Natural killer cell treated with Interleukin-12 subunit alpha and Interleukin-12 subunit beta and Interleukin-15 and Interleukin-18, amount 100 ng/mL, for 72 hours (primary cell): Measurements from ENCODE around the gene FUCA1. TPM values are rescaled to one million over a fixed set of nuclear protein-coding genes. Genes with fewer than 3 reads are reported as not detected.
"Not testable (repeated sequence)": the region's sequence is repeated elsewhere in the genome, so short reads cannot be mapped to it uniquely, and the experiment has no call there.

Experiments used
- ATAC-seq, 2 donors: fragments of 150-1000 bp; cut with Tn5 transposase in 1 of 2; sonication (Bioruptor Pico), chemical (Tn5 transposase) in 1 of 2; 2 replicates each; pipeline ENCODE4 v1.10.0; 2021
- DNase-seq: peaks from one replicate; pipeline ENCODE4 v3.0.0; 2022; ENCODE audit warnings: low spot score
- H3K27ac Mint-ChIP-seq, 2 donors: 1 replicate in 1 of 2; 2 replicates in 1 of 2; pipeline ENCODE4 v1.8.0; 2022; ENCODE audit warnings: mixed read lengths in 2 of 2, mild to moderate bottlenecking in 1 of 2, moderate library complexity in 1 of 2
- H3K27me3 Mint-ChIP-seq, 2 donors: 1 replicate in 1 of 2; 2 replicates in 1 of 2; pipeline ENCODE4 v1.8.0; 2022; ENCODE audit warnings: mixed read lengths in 2 of 2
- H3K36me3 Mint-ChIP-seq: one replicate; pipeline ENCODE4 v1.8.0; 2022; ENCODE audit warnings: mixed read lengths
- H3K4me1 Mint-ChIP-seq, 2 donors: 1 replicate in 1 of 2; 2 replicates in 1 of 2; pipeline ENCODE4 v1.8.0; 2022; ENCODE audit warnings: low read depth in 2 of 2, mixed read lengths in 2 of 2, mild to moderate bottlenecking in 1 of 2
- H3K4me3 Mint-ChIP-seq: one replicate; pipeline ENCODE4 v1.8.0; 2022; ENCODE audit warnings: mixed read lengths
- H3K9me3 Mint-ChIP-seq: 2 replicates; pipeline ENCODE4 v1.8.0; 2022; ENCODE audit warnings: mixed read lengths
- total RNA-seq, 2 donors: library from RNA; stranded (reverse); gene quantifications; one replicate each; pipeline ENCODE4 v1.2.3, GENCODE V29; 2022

FUCA1 gene
- total RNA-seq, 2 donors from 2014 or later, result 10.3 to 15.1 TPM

DNA sequence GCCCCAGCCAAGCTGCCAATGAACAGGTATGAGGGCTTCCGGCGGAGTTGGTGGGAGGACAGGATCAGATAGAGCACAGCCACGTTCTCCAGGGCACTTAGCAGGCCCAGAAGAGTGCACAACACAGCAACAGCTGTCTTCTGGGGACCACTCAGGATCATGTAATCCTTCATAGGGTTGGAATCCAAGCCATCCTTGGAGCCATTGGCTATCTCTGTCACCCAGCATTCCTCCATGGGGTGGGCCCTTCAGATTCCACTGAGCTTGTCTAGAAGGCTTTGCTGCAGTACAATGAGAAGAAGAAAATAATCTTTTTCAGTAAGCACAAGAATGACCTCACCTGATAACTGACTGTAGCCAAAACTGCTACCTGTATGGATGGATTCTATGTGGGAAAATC lies 7.3 kb upstream of the FUCA1 start:
- DNase-seq (no peak), ATAC-seq (no peak)
- H3K4me3 Mint-ChIP-seq, result no peak overlapping the region
- peaks cover 21% of the 10 kb centered on the region for H3K36me3 Mint-ChIP-seq
- H3K27me3 Mint-ChIP-seq, result no peaks in the 10 kb centered on the region
- no peaks in the 10 kb centered on the region for H3K4me1 Mint-ChIP-seq
- H3K9me3 Mint-ChIP-seq, result peaks cover 3% of the 10 kb centered on the region
- no peak overlapping the region for H3K27ac Mint-ChIP-seq

DNA sequence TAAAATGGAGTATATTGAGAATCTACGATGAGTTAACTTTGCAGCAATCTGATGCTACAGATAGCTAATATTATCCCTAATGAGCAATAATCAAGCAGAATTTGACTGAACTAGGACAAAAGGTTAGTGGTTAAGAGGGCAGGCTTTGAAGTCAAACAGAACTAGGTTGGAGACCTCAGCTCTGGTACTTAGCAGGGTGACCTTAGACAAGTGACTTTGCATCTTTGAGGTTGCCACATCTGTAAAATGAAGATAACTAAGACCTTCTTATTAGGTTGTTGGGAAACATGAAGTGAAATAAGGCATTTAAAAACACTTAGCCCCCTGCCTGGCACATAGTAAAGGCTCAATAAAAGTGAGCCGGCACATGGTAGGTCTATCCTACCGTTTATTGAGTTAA lies 4.3 kb upstream of the FUCA1 start:
- Mint-ChIP-seq H3K4me1 (peaks cover 14 to 15% of the 10 kb centered on the region in 2 donors), H3K27ac (no peak overlapping the region), H3K36me3 (no peaks in the 10 kb centered on the region), H3K9me3 (no peaks in the 10 kb centered on the region), H3K4me3 (no peak overlapping the region), H3K27me3 (peaks cover 4 to 8% of the 10 kb centered on the region in 2 donors)
- no peak for ATAC-seq
- no peak for DNase-seq

- no peaks in the 10 kb centered on the region for H3K36me3 Mint-ChIP-seq
- ATAC-seq, result no peak
- peaks cover 4 to 8% of the 10 kb centered on the region in 2 donors for H3K27me3 Mint-ChIP-seq
- H3K4me1 Mint-ChIP-seq, result peaks cover 29 to 33% of the 10 kb centered on the region in 2 donors
- peak overlapping the region; percentile 84 for H3K4me3 Mint-ChIP-seq
- H3K9me3 Mint-ChIP-seq, result no peaks in the 10 kb centered on the region
- peak overlapping the region; percentile 65 to 91 for H3K27ac Mint-ChIP-seq
- no peak for DNase-seq
Measured at GRCh38 chr1:23869051-23869450, 961 bp upstream of the FUCA1 start.

GRCh38 chr1:23868557-23869016 lies 497 bp upstream of the FUCA1 start:
- Mint-ChIP-seq H3K4me1 (peaks cover 29 to 33% of the 10 kb centered on the region in 2 donors), H3K27ac (peak overlapping the region; percentile 65 to 91), H3K27me3 (peaks cover 4 to 8% of the 10 kb centered on the region in 2 donors), H3K36me3 (no peaks in the 10 kb centered on the region), H3K9me3 (no peaks in the 10 kb centered on the region), H3K4me3 (peak overlapping the region; percentile 84)
- ATAC-seq (peak in 1 of 2 donors; percentile 0), DNase-seq (no peak)

- Mint-ChIP-seq H3K4me1 (peaks cover 29 to 33% of the 10 kb centered on the region in 2 donors), H3K36me3 (no peaks in the 10 kb centered on the region), H3K27me3 (peaks cover 4 to 8% of the 10 kb centered on the region in 2 donors), H3K9me3 (no peaks in the 10 kb centered on the region), H3K4me3 (peak overlapping the region; percentile 84), H3K27ac (peak overlapping the region in 1 of 2 donors; percentile 65)
- ATAC-seq (no peak), DNase-seq (no peak)
Measured at GRCh38 chr1:23867542-23867894, 572 bp downstream of the FUCA1 start.

DNA sequence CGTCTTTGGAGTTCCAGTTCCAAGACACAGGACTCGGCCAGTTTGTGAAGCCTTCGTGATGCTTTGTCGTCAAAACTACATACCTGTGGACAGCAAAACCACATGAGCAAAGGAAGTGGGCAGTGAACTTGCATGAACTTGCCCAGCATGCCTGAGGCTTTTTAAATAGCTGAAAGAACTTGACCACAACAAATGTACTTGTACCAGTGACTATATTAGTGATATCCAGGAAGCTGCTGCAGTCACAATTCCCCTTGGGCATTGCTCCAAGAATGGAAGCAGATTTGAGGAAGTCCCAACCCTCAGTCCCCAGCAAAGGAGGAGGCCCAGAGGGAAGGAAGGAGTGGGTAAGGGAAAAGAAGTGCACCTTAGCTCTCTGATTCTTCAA lies 2.6 kb downstream of the FUCA1 start:
- ATAC-seq (no peak), DNase-seq (no peak)
- Mint-ChIP-seq H3K27ac (no peak overlapping the region), H3K9me3 (no peaks in the 10 kb centered on the region), H3K4me3 (peak overlapping the region; percentile 42), H3K36me3 (no peaks in the 10 kb centered on the region), H3K27me3 (peaks cover 4 to 8% of the 10 kb centered on the region in 2 donors), H3K4me1 (peaks cover 29 to 33% of the 10 kb centered on the region in 2 donors)

DNA sequence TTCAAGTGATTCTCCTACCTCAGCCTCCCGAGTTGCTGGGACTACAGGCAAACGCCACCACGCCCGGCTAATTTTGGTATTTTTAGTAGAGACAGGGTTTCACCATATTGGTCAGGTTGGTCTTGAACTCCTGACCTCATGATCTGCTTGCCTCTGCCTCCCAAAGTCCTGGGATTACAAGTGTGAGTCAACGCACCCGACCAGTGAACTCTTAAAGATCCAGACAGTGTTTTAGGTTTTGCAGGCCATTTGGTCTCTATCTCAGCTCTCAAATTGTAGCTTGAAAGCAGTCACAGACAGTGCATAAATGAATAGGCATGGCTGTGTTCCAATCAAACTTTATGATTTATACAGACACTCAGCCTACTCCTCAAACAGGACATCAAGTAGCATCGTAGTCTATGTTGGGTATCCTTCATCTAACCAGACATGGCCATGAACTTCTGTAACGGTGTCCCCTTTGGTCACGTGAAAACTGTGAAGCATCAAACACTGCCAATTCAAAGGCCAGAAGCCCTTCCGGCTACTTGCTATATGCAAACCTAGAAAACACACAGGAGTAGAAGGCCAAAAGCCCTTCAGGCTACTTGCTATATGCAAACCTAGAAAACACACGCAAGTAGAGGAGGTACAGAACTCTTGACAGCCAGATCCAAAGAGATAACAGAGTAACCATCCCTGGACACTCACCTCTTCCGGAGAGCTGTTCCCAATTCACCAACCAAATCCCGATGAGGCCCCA lies 3.1 kb downstream of the FUCA1 start:
- H3K27me3 Mint-ChIP-seq, result peaks cover 4 to 8% of the 10 kb centered on the region in 2 donors
- DNase-seq, result no peak
- H3K4me1 Mint-ChIP-seq, result peaks cover 29 to 33% of the 10 kb centered on the region in 2 donors
- H3K9me3 Mint-ChIP-seq, result no peaks in the 10 kb centered on the region
- peak overlapping the region; percentile 42 for H3K4me3 Mint-ChIP-seq
- ATAC-seq, result no peak
- no peaks in the 10 kb centered on the region for H3K36me3 Mint-ChIP-seq
- H3K27ac Mint-ChIP-seq, result no peak overlapping the region

DNA sequence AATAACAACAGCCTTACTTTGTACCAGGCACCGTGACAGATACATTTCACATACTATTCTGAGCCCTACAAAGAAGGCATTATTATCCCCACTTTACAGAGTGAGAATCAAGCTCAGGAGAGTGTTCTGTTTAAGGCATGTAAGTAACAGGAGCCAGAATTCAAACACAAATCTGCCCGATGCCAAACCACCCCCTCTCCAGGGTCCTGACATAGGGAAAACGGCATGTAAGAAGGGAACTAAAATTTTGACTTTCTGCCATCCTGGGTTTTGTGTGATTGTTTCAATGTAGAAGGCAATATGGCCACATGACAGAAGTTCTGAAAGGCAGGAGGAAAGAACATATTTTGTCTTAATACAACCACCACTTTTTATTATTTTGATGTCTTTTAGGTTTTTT lies 5.5 kb downstream of the FUCA1 start:
- ATAC-seq, result no peak
- Mint-ChIP-seq H3K9me3 (no peaks in the 10 kb centered on the region), H3K4me1 (peaks cover 16 to 21% of the 10 kb centered on the region in 2 donors), H3K36me3 (no peaks in the 10 kb centered on the region), H3K27ac (no peak overlapping the region), H3K4me3 (no peak overlapping the region), H3K27me3 (no peaks in the 10 kb centered on the region)
- DNase-seq, result no peak

GRCh38 chr1:23854568-23854967 lies 13.5 kb downstream of the FUCA1 start:
- Mint-ChIP-seq H3K4me1 (peaks cover 0 to 4% of the 10 kb centered on the region in 2 donors), H3K4me3 (no peak overlapping the region), H3K27me3 (no peaks in the 10 kb centered on the region), H3K36me3 (no peaks in the 10 kb centered on the region), H3K27ac (peak overlapping the region in 1 of 2 donors; percentile 26), H3K9me3 (no peaks in the 10 kb centered on the region)
- ATAC-seq (no peak), DNase-seq (no peak)

- not testable (repeated sequence) for ATAC-seq, H3K27ac Mint-ChIP-seq, DNase-seq, H3K9me3 Mint-ChIP-seq, H3K27me3 Mint-ChIP-seq, H3K4me3 Mint-ChIP-seq, H3K4me1 Mint-ChIP-seq, H3K36me3 Mint-ChIP-seq
Measured at GRCh38 chr1:23853124-23853523, 15.0 kb downstream of the FUCA1 start.

- H3K27me3 Mint-ChIP-seq, H3K4me3 Mint-ChIP-seq, DNase-seq, H3K4me1 Mint-ChIP-seq, H3K9me3 Mint-ChIP-seq, H3K27ac Mint-ChIP-seq, ATAC-seq: not testable (repeated sequence)
- peaks cover 11% of the 10 kb centered on the region for H3K36me3 Mint-ChIP-seq
Measured at GRCh38 chr1:23851406-23851805, 16.7 kb downstream of the FUCA1 start.

DNA sequence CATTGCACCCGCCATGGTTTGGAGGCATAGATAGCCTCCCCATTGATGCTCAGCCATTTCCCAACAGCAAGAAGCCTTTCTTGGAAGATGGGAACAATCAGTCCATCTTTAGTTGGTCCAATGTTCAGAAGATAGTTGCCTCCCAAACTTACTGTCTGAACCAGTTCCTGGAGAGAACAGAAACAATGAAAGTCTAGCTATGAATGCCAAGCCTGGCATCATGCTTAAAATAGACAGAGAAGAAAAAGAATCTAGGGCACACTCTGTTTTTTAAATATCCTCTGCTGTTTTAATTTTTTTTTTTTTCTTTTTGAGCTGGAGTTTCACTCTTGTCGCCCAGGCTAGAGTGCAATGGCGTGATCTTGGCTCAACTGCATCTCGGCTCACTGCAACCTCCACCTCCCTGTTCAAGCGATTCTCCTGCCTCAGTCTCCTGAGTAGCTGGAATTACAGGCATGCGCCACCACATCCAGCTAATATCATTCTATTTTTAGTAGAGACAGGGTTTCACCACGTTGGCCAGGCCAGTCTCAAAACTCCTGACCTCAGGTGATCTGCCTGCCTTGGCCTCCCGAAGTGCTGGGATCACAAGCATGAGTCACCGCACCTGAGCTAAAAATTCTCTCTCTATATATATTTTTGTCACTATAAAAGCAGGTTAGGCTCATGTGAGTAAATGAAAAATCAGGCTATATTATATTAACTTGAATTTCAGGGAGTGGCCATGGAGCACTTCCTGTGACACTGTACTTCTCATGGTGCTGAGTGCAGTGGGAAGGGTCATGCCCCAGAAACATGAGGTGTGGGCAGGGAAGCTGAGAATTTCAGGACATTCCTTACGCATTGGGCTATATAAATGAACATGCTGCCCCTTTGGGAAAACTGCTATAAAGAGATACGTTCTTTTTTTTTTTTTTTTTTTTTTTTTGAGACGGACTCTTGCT lies 19.1 kb downstream of the FUCA1 start:
- peaks cover 0 to 4% of the 10 kb centered on the region in 2 donors for H3K4me1 Mint-ChIP-seq
- no peak overlapping the region for H3K27ac Mint-ChIP-seq
- DNase-seq, result no peak
- peaks cover 18% of the 10 kb centered on the region for H3K36me3 Mint-ChIP-seq
- no peaks in the 10 kb centered on the region for H3K27me3 Mint-ChIP-seq
- no peak overlapping the region for H3K4me3 Mint-ChIP-seq
- no peaks in the 10 kb centered on the region for H3K9me3 Mint-ChIP-seq
- no peak for ATAC-seq

DNA sequence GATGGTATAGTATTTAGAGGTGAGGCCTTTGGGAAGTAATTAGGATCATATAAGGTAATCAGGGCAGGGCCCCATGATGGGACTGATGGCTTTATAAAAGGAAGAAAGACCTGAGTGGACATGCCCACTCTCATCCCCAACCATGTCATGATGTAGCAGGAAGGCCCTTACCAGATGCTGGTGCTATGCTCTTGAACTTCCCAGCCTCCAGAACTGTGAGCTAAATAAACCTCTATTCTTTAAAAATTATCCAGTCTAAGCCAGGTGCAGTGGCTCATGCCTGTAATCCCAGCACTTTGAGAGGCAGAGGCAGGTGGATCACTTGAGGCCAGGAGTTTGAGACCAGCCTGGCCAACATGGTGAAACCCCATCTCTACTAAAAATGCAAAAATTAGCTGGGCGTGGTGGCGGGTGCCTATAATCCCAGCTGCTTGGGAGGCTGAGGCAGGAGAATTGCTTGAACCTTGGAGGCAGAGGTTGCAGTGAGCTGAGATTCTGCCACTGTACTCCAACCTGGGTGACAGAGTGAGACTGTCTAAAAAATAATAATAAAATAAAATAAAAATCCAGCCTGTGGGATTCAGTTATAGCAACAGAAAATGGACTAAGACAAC lies 20.5 kb downstream of the FUCA1 start:
- not testable (repeated sequence) for DNase-seq, H3K27ac Mint-ChIP-seq, H3K9me3 Mint-ChIP-seq, H3K27me3 Mint-ChIP-seq, H3K4me1 Mint-ChIP-seq, ATAC-seq, H3K4me3 Mint-ChIP-seq
- peaks cover 18% of the 10 kb centered on the region for H3K36me3 Mint-ChIP-seq
